Gastrocnemius medialis (tissue), 4 donors: ENCODE measurements around the gene PRR7.

Experiments
- CTCF ChIP-seq, 5 experiments: fragments of 450-650 bp in 3 of 5; fragments of 200-600 bp in 2 of 5; sonication (generic) in 2 of 5; IDR thresholded peaks in 4 of 5; conservative IDR thresholded peaks in 1 of 5; 1 replicate in 4 of 5; 2 replicates in 1 of 5; pipeline ENCODE4 v1.5.1; 2016 to 2019; ENCODE audit warnings: antibody characterized with exemption in 5 of 5, mild to moderate bottlenecking in 3 of 5, moderate library complexity in 3 of 5
- POLR2A ChIP-seq, 2 donors: fragments of 450-650 bp; IDR thresholded peaks; one replicate each; pipeline ENCODE4 v1.6.1; 2017; ENCODE audit warnings: antibody characterized with exemption in 2 of 2, mild to moderate bottlenecking in 2 of 2, moderate library complexity in 2 of 2

GRCh38 chr5:177495243-177496060, 48.8 kb downstream of the PRR7 start:
- TF ChIP-seq CTCF (IDR thresholded peaks at IDR 0.05 in 4 of 5, conservative IDR thresholded peaks at IDR 0.05 in 1 of 5), result no peak
- TF ChIP-seq POLR2A (IDR thresholded peaks at IDR 0.05), result no peak
